ENCODE results near the gene RHEBL1.

GRCh38 chr12:49051373-49051764 lies 18.4 kb downstream of the RHEBL1 start:
- TF ChIP-seq EZH2 (optimal IDR thresholded peaks at IDR 0.05; ENCODE audit: low read depth, low read length) (no peak), EZH2phosphoT487 (IDR thresholded peaks at IDR 0.05; ENCODE audit: low read length) (no peak)
